Measurements from ENCODE around the gene SNX5. TPM values are rescaled to one million over a fixed set of nuclear protein-coding genes. Genes with fewer than 3 reads are reported as not detected.

The SNX5 gene
- total RNA-seq, 4 donors from 2014 or later = 49.9 to 114 (median 64.5) TPM

GRCh38 chr20:17949899-17950298, 18.7 kb downstream of the SNX5 start:
- no peak overlapping the region for H3K27ac ChIP-seq
- H3K4me1 ChIP-seq = no peaks in the 10 kb centered on the region
- H3K36me3 ChIP-seq = peaks cover 100% of the 10 kb centered on the region
- TF ChIP-seq EP300 (IDR thresholded peaks at IDR 0.05) (no peak), POLR2A (IDR thresholded peaks at IDR 0.05) (no peak), POLR2AphosphoS5 (IDR thresholded peaks at IDR 0.05) (no peak), CTCF (IDR thresholded peaks at IDR 0.05) (no peak)
- DNase-seq (ENCODE audit: low spot score in 2 of 2) = no peak
- no peaks in the 10 kb centered on the region for H3K9me3 ChIP-seq
- H3K27me3 ChIP-seq = no peaks in the 10 kb centered on the region
- no peak overlapping the region for H3K4me3 ChIP-seq
- WGBS = 98% methylated on average over 4 of the region's 4 CpGs

- H3K36me3 ChIP-seq = peaks cover 99% of the 10 kb centered on the region
- 95% methylated on average over 2 of the region's 2 CpGs for WGBS
Measured at GRCh38 chr20:17948442-17948841, 20.2 kb downstream of the SNX5 start.

GRCh38 chr20:17947474-17947815, 21.1 kb downstream of the SNX5 start:
- no peak for TF ChIP-seq CTCF (IDR thresholded peaks at IDR 0.05)
- no peak for TF ChIP-seq POLR2A (IDR thresholded peaks at IDR 0.05)
- no peak for TF ChIP-seq POLR2AphosphoS5 (IDR thresholded peaks at IDR 0.05)

More at GRCh38 chr20:17948442-17948841, 20.2 kb downstream of the SNX5 start:
- H3K4me1 ChIP-seq = no peaks in the 10 kb centered on the region
- no peak for DNase-seq (ENCODE audit: low spot score in 2 of 2)
- no peaks in the 10 kb centered on the region for H3K27me3 ChIP-seq
- H3K4me3 ChIP-seq = no peak overlapping the region
- no peak overlapping the region for H3K27ac ChIP-seq
- no peaks in the 10 kb centered on the region for H3K9me3 ChIP-seq
- TF ChIP-seq POLR2AphosphoS5 (IDR thresholded peaks at IDR 0.05) = no peak
- no peak for TF ChIP-seq EP300 (IDR thresholded peaks at IDR 0.05)

GRCh38 chr20:17946572-17947473, 21.8 kb downstream of the SNX5 start:
- no peak for DNase-seq (ENCODE audit: low spot score in 2 of 2)
- 74% methylated on average over 6 of the region's 6 CpGs for WGBS
- TF ChIP-seq EP300 (IDR thresholded peaks at IDR 0.05) (no peak), CTCF (IDR thresholded peaks at IDR 0.05) (no peak), POLR2A (IDR thresholded peaks at IDR 0.05) (no peak), POLR2AphosphoS5 (IDR thresholded peaks at IDR 0.05) (no peak)
- Histone ChIP-seq H3K9me3 (no peaks in the 10 kb centered on the region), H3K27me3 (no peaks in the 10 kb centered on the region), H3K27ac (no peak overlapping the region), H3K4me1 (no peaks in the 10 kb centered on the region), H3K36me3 (peaks cover 99% of the 10 kb centered on the region), H3K4me3 (no peak overlapping the region)

More at GRCh38 chr20:17947474-17947815, 21.1 kb downstream of the SNX5 start:
- H3K27ac ChIP-seq = no peak overlapping the region
- H3K9me3 ChIP-seq = no peaks in the 10 kb centered on the region
- H3K4me3 ChIP-seq = no peak overlapping the region
- H3K36me3 ChIP-seq = peaks cover 99% of the 10 kb centered on the region
- no peak for DNase-seq (ENCODE audit: low spot score in 2 of 2)
- H3K4me1 ChIP-seq = no peaks in the 10 kb centered on the region
- 84% methylated on average over 5 of the region's 5 CpGs for WGBS
- no peaks in the 10 kb centered on the region for H3K27me3 ChIP-seq

- TF ChIP-seq EP300 (IDR thresholded peaks at IDR 0.05) (no peak), POLR2AphosphoS5 (IDR thresholded peaks at IDR 0.05) (no peak), CTCF (IDR thresholded peaks at IDR 0.05) (no peak), POLR2A (IDR thresholded peaks at IDR 0.05) (no peak)
Measured at GRCh38 chr20:17946040-17946439, 22.6 kb downstream of the SNX5 start.

More at GRCh38 chr20:17946040-17946439, 22.6 kb downstream of the SNX5 start:
- Histone ChIP-seq H3K9me3 (no peaks in the 10 kb centered on the region), H3K4me3 (no peak overlapping the region), H3K4me1 (no peaks in the 10 kb centered on the region), H3K36me3 (peaks cover 99% of the 10 kb centered on the region), H3K27ac (no peak overlapping the region), H3K27me3 (no peaks in the 10 kb centered on the region)
- no peak for DNase-seq (ENCODE audit: low spot score in 2 of 2)
- 95% methylated on average over 5 of the region's 5 CpGs for WGBS

Data from suprapubic skin (tissue), 4 donors.